CD4-positive, alpha-beta T cell treated with Interferon alpha-2 for 1 hour (primary cell): Measurements from ENCODE around the gene LANCL3.

Experiments
- DNase-seq, 2 donors: peaks; one replicate each; pipeline ENCODE4 v3.0.0-alpha.2; 2020 to 2022

Gene LANCL3

GRCh38 chrX:37684973-37685372 is 113.5 kb downstream of the LANCL3 start:
- DNase-seq: no peak

DNA sequence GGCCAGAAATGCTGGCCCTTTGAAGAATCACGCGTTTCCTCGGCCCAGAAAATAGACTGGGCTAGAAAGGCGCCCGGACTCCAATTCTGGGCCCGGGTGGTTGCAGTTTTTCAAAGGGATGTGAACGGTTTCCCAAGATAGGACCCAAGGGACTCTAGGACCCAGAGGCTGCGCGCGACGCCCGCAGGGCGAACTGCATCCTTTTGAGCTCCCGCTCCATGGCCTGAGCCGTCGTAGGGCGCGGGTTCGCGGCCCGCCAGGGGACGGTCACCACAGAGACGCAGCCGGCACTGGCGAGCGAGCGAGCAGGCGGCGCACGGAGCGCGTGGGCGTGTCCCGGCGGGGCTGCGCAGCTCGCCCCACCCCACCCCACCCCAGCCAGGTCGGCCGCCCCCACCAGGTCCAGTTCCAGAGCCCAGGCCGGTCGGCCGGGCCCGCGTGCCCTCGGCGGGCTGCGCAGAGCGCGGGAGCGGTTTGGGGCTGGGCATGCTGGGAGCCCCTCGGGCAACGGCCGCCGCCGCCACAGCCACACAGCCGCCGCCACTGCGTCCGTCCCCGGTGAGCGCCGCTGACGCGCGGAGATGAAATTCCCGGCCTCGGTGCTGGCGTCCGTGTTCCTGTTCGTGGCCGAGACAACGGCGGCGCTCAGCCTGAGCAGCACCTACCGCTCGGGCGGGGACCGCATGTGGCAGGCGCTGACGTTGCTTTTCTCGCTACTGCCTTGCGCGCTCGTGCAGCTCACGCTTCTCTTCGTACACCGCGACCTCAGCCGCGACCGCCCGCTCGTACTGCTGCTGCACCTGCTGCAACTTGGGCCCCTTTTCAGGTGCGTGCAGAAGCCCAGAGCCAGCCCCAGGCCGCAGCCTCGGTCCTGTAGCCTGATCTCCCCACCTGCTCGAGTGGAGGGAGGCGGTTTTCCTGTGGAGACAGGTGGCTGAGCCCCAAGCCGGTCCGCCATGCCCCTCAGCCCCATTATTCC is 114.2 kb downstream of the LANCL3 start, which contains the start of gene XK:
Gene XK, plus strand, starts transcription at position 411 of the 979 bp plus-strand sequence. Its CDS starts 171 bp downstream, at position 582.
- DNase-seq: peak; percentile 17 to 27

- no peak for DNase-seq
These were observed 115.0 kb downstream of the LANCL3 start for GRCh38 chrX:37686369-37686995.

GRCh38 chrX:37686996-37687395 is 115.5 kb downstream of the LANCL3 start:
- DNase-seq: no peak

DNA sequence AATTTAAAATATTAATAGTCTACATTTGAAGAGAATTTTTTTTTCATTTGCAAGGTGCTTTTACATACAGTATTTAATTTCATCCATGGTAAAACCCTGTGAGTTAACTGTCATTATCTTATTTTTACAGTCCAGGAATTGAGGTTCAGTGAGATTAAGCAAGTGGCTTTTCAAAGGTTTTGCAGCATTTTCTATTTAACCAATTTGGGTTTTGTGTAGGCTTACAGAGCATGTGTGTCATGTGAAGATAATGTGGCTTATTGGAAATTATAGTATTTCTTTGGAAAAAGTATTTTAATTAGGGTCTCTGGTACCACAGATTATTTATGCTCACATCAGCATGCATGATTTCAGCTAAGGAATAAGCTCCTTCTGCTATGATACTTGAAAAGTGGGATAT is 118.7 kb downstream of the LANCL3 start:
- DNase-seq: no peak

- DNase-seq: no peak
These were observed 121.5 kb downstream of the LANCL3 start for GRCh38 chrX:37692918-37693317.

GRCh38 chrX:37697169-37697760 is 125.8 kb downstream of the LANCL3 start:
- DNase-seq: no peak

- no peak for DNase-seq
These were observed 130.1 kb downstream of the LANCL3 start for GRCh38 chrX:37701588-37701987.

GRCh38 chrX:37711991-37712390 is 140.5 kb downstream of the LANCL3 start:
- DNase-seq: no peak

DNA sequence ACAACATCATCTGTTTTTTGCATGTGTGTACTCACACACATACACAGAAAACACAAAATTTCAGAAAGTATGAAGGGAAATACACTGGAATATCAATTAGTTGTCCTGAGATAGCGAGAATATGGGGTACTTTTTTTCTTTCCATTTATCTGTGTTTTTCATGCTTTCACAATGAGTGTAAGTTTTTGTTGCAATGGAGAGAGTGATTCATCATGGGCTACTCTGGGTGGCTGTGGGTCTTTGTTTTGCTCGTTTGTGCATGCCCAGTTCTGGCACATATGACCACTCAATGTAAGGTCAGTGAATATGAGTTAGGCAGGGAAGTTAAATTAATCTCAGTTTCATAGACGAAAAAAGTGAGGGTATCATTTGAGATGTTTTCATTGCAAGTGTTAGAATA is 141.0 kb downstream of the LANCL3 start:
- DNase-seq: no peak

- no peak for DNase-seq
These were observed 143.0 kb downstream of the LANCL3 start for GRCh38 chrX:37714479-37714878.

DNA sequence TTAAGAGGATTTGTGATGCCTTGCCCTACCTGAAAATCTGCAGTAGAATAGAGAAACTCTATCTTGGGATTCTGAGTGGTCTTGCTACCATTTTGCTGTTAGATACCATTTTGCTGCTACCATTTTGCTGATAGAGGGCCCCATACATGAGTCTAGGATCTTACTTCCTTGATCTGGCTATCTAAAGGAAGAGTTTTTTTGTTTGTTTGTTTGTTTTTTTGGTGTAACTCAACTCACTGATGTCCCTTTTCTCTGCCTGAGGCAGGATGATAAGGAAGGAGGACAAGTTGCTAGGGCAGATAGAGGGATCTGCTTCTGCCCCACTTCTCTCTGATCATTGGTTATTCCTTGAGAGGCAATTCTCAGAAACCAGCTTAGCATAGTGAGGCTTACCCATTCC is 145.1 kb downstream of the LANCL3 start:
- DNase-seq: no peak

GRCh38 chrX:37717708-37718107 is 146.2 kb downstream of the LANCL3 start:
- no peak for DNase-seq

GRCh38 chrX:37722595-37722994 is 151.1 kb downstream of the LANCL3 start:
- DNase-seq: no peak

- DNase-seq: no peak
These were observed 154.9 kb downstream of the LANCL3 start for GRCh38 chrX:37726346-37726745.
